Keratinocyte (primary cell): ENCODE data around the gene ALDH1L1. TPM values are rescaled to one million over a fixed set of nuclear protein-coding genes. Genes with fewer than 3 reads are reported as not detected.

Source experiments
- DNase-seq: peaks from one replicate; pipeline ENCODE4 v3.0.0-alpha.2; 2011; ENCODE audit warnings: low read depth, missing footprints, low spot score
- FAIRE-seq: peaks from 2 replicates; lab custom pipeline; 2011; peaks lifted over from hg19 to GRCh38; lab: Jason Lieb, UNC
- H2AFZ ChIP-seq: 2 replicates; pipeline ENCODE4 v1.6.0; 2012; ENCODE audit warnings: low read length, control low read depth, inconsistent platforms; ENCODE audit not compliant: control insufficient read depth
- H3K27ac ChIP-seq: 2 replicates; pipeline ENCODE4 v1.5.1; 2011; ENCODE audit warnings: low read length; ENCODE audit not compliant: control insufficient read depth, insufficient read depth
- H3K27me3 ChIP-seq: 3 replicates; pipeline ENCODE4 v1.6.0; 2011; ENCODE audit warnings: low read length; ENCODE audit not compliant: control insufficient read depth, insufficient read depth; ENCODE audit errors: extremely low read depth
- H3K36me3 ChIP-seq, 2 experiments: 2 replicates in 1 of 2; 3 replicates in 1 of 2; pipeline ENCODE4 v1.5.1; 2011; ENCODE audit warnings: low read length in 2 of 2, mild to moderate bottlenecking in 1 of 2; ENCODE audit not compliant: control insufficient read depth in 2 of 2, insufficient read depth in 2 of 2; ENCODE audit errors: extremely low read depth in 1 of 2
- H3K4me1 ChIP-seq: 3 replicates; pipeline ENCODE4 v1.5.1; 2011; ENCODE audit warnings: low read length; ENCODE audit not compliant: control insufficient read depth, insufficient read depth; ENCODE audit errors: extremely low read depth
- H3K4me2 ChIP-seq: 3 replicates; pipeline ENCODE4 v1.6.0; 2011; ENCODE audit warnings: low read depth, low read length; ENCODE audit not compliant: control insufficient read depth, insufficient read depth; ENCODE audit errors: extremely low read depth
- H3K4me3 ChIP-seq, 3 experiments: fragments of 200-600 bp in 1 of 3; sonication (generic) in 1 of 3; 2 replicates in 2 of 3; 3 replicates in 1 of 3; pipeline ENCODE4 v1.5.1; 2011 to 2016; ENCODE audit warnings: low read length in 3 of 3, mild to moderate bottlenecking in 3 of 3, control low read depth in 2 of 3, inconsistent platforms in 1 of 3, low read depth in 1 of 3, mixed read lengths in 1 of 3, mixed run types in 1 of 3, moderate library complexity in 1 of 3; ENCODE audit not compliant: control insufficient read depth in 2 of 3, insufficient read depth in 2 of 3; ENCODE audit errors: extremely low read depth in 1 of 3
- H3K79me2 ChIP-seq: 2 replicates; pipeline ENCODE4 v1.6.0; 2012; ENCODE audit warnings: low read length; ENCODE audit not compliant: control insufficient read depth, insufficient read depth
- H3K9ac ChIP-seq: 3 replicates; pipeline ENCODE4 v1.6.0; 2011; ENCODE audit warnings: low read length; ENCODE audit not compliant: control insufficient read depth, insufficient read depth; ENCODE audit errors: extremely low read depth
- H3K9me1 ChIP-seq: 3 replicates; pipeline ENCODE4 v1.6.0; 2011; ENCODE audit warnings: low read length; ENCODE audit not compliant: control insufficient read depth, insufficient read depth; ENCODE audit errors: extremely low read depth
- H3K9me3 ChIP-seq: 2 replicates; pipeline ENCODE4 v1.5.1; 2012; ENCODE audit warnings: low read depth, low read length; ENCODE audit not compliant: control insufficient read depth
- H4K20me1 ChIP-seq: 3 replicates; pipeline ENCODE4 v1.6.0; 2011; ENCODE audit warnings: low read length; ENCODE audit not compliant: control insufficient read depth, insufficient read depth; ENCODE audit errors: extremely low read depth
- EZH2 ChIP-seq: IDR thresholded peaks from one replicate; pipeline ENCODE4 v1.6.1; 2012; ENCODE audit warnings: inconsistent platforms, mild to moderate bottlenecking, low read length, moderate library complexity
- dilution Hi-C: fragments of 300-500 bp; cut with MboI; formaldehyde crosslinking; loops from one replicate; pipeline ENCODE4 v1.7.0; 2020; ENCODE audit warnings: low sequenced_read_pairs; ENCODE audit not compliant: extremely low pct_ligation_motif_present
- polyA plus RNA-seq, 5 experiments: library from polyadenylated mRNA; depleted of rRNA in 3 of 5; stranded (reverse) in 3 of 5; stranded (forward) in 1 of 5; unstranded in 1 of 5; fragments of >200 nt; gene quantifications; 1 replicate in 1 of 5; 2 replicates in 3 of 5; 3 replicates in 1 of 5; pipeline versions ENCODE4 v1.2.1 to v1.2.3, GENCODE V29; 2011 to 2012; ENCODE audit warnings: missing spikeins in 2 of 5, low read depth in 1 of 5, low replicate concordance in 1 of 5
- TF ChIP-seq, protein P1 (sequence below), 3 experiments: IDR thresholded peaks in 1 of 3; conservative IDR thresholded peaks in 1 of 3; optimal IDR thresholded peaks in 1 of 3; 2 replicates in 2 of 3; 3 replicates in 1 of 3; pipeline versions ENCODE3 to v1.5.1; 2011; ENCODE audit warnings: low read length in 3 of 3, mild to moderate bottlenecking in 3 of 3, moderate library complexity in 2 of 3, control low read depth in 1 of 3, inconsistent platforms in 1 of 3; ENCODE audit not compliant: insufficient read depth in 2 of 3; ENCODE audit errors: extremely low read depth in 1 of 3

ALDH1L1 gene
- polyA plus RNA-seq, 1 donor (not counting 4 experiments of a cell fraction or from before 2014, with no cell fraction given): 0.35 TPM

DNA sequence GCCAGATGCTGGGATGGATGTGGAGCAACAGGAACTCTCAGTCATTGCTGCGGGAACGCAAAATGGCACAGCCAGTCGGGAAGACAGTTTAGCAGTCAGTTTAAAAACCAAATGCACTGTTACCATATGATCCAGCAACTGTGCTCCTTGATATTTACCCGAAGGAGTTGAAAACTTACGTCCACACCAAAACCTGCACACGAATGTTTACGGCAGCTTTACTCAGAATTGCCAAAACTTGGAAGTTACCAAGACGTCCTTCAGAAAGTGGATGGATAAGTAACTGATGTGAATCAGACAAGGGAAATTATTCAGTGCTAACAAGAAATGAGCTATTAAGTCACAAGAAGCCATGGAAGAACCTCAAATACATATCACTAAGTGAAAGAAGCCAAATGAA, 60.4 kb downstream of the ALDH1L1 start:
- no peaks in the 10 kb centered on the region for H3K4me1 ChIP-seq
- no peak overlapping the region for H3K4me3 ChIP-seq
- H3K9me1 ChIP-seq: no peaks in the 10 kb centered on the region
- H3K79me2 ChIP-seq: no peaks in the 10 kb centered on the region
- no peak overlapping the region for H3K4me2 ChIP-seq
- TF ChIP-seq EZH2: no peak
- TF ChIP-seq, protein P1, sequence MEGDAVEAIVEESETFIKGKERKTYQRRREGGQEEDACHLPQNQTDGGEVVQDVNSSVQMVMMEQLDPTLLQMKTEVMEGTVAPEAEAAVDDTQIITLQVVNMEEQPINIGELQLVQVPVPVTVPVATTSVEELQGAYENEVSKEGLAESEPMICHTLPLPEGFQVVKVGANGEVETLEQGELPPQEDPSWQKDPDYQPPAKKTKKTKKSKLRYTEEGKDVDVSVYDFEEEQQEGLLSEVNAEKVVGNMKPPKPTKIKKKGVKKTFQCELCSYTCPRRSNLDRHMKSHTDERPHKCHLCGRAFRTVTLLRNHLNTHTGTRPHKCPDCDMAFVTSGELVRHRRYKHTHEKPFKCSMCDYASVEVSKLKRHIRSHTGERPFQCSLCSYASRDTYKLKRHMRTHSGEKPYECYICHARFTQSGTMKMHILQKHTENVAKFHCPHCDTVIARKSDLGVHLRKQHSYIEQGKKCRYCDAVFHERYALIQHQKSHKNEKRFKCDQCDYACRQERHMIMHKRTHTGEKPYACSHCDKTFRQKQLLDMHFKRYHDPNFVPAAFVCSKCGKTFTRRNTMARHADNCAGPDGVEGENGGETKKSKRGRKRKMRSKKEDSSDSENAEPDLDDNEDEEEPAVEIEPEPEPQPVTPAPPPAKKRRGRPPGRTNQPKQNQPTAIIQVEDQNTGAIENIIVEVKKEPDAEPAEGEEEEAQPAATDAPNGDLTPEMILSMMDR (optimal IDR thresholded peaks at IDR 0.05 in 1 of 3, IDR thresholded peaks at IDR 0.05 in 1 of 3, conservative IDR thresholded peaks at IDR 0.05 in 1 of 3; ENCODE audit: extremely low read depth in 1 of 3, insufficient read depth in 2 of 3, low read length in 3 of 3): no peak
- H3K27ac ChIP-seq: no peak overlapping the region
- H3K27me3 ChIP-seq: peaks cover 9% of the 10 kb centered on the region
- no peak overlapping the region for H2AFZ ChIP-seq
- no peak overlapping the region for H3K9ac ChIP-seq
- H3K36me3 ChIP-seq: no peaks in the 10 kb centered on the region
- dilution Hi-C loops: no loop called here
- no peaks in the 10 kb centered on the region for H3K9me3 ChIP-seq
- no peaks in the 10 kb centered on the region for H4K20me1 ChIP-seq
- DNase-seq (no peak), FAIRE-seq (no peak)

DNA sequence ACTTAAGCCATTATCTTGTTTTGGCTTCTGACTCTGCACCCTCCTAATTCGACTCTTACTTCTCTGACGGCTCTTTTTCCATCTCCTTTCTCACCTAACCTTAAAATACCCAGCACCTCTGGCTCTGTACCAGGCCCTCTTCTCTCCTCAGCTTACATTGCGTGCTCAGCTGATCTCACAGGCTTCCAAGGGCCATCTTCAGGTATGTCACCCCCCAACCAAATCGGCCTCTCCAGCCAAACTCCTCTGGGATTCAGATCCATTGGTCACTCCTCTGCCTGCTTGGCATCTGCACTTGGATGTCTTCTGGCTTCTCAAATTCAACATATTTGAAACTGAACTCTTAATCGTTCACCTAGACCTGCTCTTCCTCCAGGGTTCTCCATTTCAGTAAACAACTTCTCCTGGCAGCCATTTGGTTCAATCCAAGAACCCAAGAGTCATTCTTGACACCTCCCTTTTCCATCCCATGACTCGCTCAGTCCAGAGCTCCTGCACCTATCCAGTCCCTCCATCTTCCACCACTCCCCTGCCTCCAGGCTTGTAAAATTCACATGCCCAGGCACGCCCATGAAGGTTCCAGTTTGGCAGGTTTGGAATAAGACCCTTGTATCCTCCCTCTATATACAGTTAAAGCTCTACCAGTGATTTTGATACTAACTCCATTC, 61.2 kb downstream of the ALDH1L1 start:
- no peak overlapping the region for H3K27ac ChIP-seq
- DNase-seq (no peak), FAIRE-seq (no peak)
- no peaks in the 10 kb centered on the region for H3K9me3 ChIP-seq
- H3K9me1 ChIP-seq: no peaks in the 10 kb centered on the region
- H3K4me3 ChIP-seq: no peak overlapping the region
- H3K79me2 ChIP-seq: no peaks in the 10 kb centered on the region
- H3K4me2 ChIP-seq: no peak overlapping the region
- H2AFZ ChIP-seq: no peak overlapping the region
- H3K4me1 ChIP-seq: no peaks in the 10 kb centered on the region
- TF ChIP-seq, protein P1 (optimal IDR thresholded peaks at IDR 0.05 in 1 of 3, IDR thresholded peaks at IDR 0.05 in 1 of 3, conservative IDR thresholded peaks at IDR 0.05 in 1 of 3; ENCODE audit: extremely low read depth in 1 of 3, insufficient read depth in 2 of 3, low read length in 3 of 3): no peak
- no peak for TF ChIP-seq EZH2
- H3K36me3 ChIP-seq: no peaks in the 10 kb centered on the region
- H4K20me1 ChIP-seq: no peaks in the 10 kb centered on the region
- dilution Hi-C loops: no loop called here
- H3K9ac ChIP-seq: no peak overlapping the region
- H3K27me3 ChIP-seq: peaks cover 8% of the 10 kb centered on the region
